Duodenal mucosa (tissue), 2 donors: ENCODE measurements around the gene PRAMEF26.
"Not testable (repeated sequence)": the region's sequence is repeated elsewhere in the genome, so short reads cannot be mapped to it uniquely, and the experiment has no call there.

Source experiments
- H3K27ac ChIP-seq: one replicate; pipeline ENCODE4 v1.7.0; 2013; ENCODE audit warnings: low read depth, low read length
- H3K27me3 ChIP-seq, 2 donors: one replicate each; pipeline ENCODE4 v1.7.0; 2013; ENCODE audit warnings: low read length in 2 of 2, control low read depth in 1 of 2; ENCODE audit not compliant: insufficient read depth in 2 of 2, control insufficient read depth in 1 of 2
- H3K36me3 ChIP-seq, 2 donors: one replicate each; pipeline ENCODE4 v1.7.0; 2013; ENCODE audit warnings: low read length in 2 of 2, control low read depth in 1 of 2; ENCODE audit not compliant: insufficient read depth in 2 of 2, control insufficient read depth in 1 of 2
- H3K4me1 ChIP-seq, 2 donors: one replicate each; pipeline ENCODE4 v1.7.0; 2013; ENCODE audit warnings: low read length in 2 of 2, control low read depth in 1 of 2; ENCODE audit not compliant: insufficient read depth in 2 of 2, control insufficient read depth in 1 of 2
- H3K4me3 ChIP-seq, 2 donors: one replicate each; pipeline ENCODE4 v1.7.0; 2013; ENCODE audit warnings: low read length in 2 of 2, low read depth in 1 of 2
- H3K9ac ChIP-seq, 2 donors: one replicate each; pipeline ENCODE4 v1.7.0; 2013; ENCODE audit warnings: low read length in 2 of 2, low read depth in 1 of 2
- H3K9me3 ChIP-seq, 2 donors: one replicate each; pipeline ENCODE4 v1.7.0; 2013; ENCODE audit warnings: low read length in 2 of 2, control low read depth in 1 of 2; ENCODE audit not compliant: control insufficient read depth in 1 of 2

Gene PRAMEF26

DNA sequence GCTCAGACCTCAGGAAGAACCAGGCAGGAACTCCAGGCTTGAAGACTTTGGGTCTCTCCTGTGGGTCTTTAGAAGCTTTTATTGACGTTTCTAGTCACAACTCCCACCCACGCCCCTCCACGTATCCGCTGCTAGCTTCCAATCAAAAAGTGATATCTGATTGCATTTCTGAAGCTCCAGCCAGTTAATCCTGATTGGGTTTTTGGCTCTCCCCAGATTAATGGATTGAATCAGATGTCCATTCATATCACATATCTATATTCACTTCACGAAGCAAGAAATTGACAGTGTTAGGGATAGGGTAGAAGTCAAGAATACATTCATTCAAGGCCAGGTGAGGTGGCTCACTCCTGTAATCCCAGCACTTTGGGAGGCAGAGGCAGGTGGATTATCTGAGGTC is at the start of gene PRAMEF26:
Gene PRAMEF26 (minus strand): TSS at position 101 of the 400 bp plus-strand sequence. CDS start 2,914 bp downstream, outside the sequence.
- H3K36me3 ChIP-seq, H3K9ac ChIP-seq, H3K4me3 ChIP-seq, H3K27me3 ChIP-seq, H3K27ac ChIP-seq, H3K9me3 ChIP-seq, H3K4me1 ChIP-seq: not testable (repeated sequence)

DNA sequence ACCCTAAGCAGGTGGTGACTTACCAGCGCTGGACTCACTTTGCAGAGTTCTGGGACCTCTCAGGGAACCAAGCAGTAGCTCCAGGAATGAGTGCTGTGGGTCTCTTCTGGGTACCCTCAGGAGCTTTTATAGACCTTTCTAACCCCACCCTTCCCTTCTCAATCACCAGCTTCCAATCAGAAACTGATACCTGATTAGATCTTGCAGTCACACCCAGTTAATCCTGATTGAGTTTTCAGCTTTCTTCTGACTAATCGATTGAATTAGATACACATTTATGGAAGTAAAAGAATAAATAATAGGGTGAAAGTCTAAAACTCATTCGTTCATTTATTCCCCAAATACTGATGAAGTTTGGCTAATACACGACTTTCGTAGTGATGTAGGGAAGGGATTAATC is 45.5 kb upstream of the PRAMEF26 start, which contains the start of gene PRAMEF13:
Gene PRAMEF13 (minus strand): TSS at position 101 of the 400 bp plus-strand sequence. CDS start 1,820 bp downstream, outside the sequence.
- not testable (repeated sequence) for H3K9ac ChIP-seq, H3K4me1 ChIP-seq

DNA sequence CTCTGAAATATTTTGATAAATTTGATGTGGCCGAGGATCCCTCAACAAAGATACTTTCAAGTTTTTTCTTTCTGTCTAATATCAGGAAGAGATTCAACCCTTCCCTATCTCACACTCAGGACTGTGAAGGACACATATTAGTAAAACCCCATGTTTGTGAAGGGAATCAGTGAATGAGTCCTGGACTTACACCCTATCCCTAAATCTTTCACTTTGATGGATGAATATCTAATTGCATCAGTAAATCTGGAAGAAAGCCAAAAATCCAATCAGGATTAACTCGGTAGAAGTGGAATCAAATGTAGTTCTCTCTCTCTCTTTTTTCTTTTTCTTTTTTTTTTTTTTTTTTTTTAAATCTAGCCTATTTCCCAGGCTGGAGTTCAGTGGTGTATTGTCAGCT is 15.7 kb upstream of the PRAMEF26 start, which contains the start of gene PRAMEF9:
Gene PRAMEF9 (plus strand): TSS at position 301 of the 400 bp plus-strand sequence. CDS start 3,433 bp downstream, outside the sequence.
- not testable (repeated sequence) for H3K27ac ChIP-seq, H3K36me3 ChIP-seq, H3K9ac ChIP-seq, H3K4me1 ChIP-seq, H3K9me3 ChIP-seq, H3K27me3 ChIP-seq, H3K4me3 ChIP-seq

More for the DNA sequence above, 45.5 kb upstream of the PRAMEF26 start, which contains the start of gene PRAMEF13:
- not testable (repeated sequence) for H3K4me3 ChIP-seq, H3K9me3 ChIP-seq, H3K36me3 ChIP-seq, H3K27me3 ChIP-seq, H3K27ac ChIP-seq

DNA sequence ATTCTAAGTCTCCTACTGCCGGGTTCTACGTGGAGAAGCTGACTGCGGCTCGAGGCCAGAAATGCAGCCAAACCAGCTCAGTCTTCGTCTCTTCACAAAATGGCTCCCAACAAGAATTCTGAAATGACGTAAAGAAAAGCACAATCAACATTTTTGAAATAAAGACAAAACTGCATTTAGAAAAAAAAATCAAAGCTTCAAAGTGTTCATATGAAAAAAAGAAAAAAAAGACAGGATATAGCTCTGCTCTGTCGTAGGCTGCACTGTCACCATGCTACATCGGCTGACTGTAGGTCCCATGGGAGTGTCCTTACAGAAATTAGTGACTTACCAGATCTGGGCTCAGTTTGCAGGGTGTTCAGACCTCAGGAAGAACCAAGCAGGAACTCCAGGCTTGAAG is 9.7 kb upstream of the PRAMEF26 start, which contains the start of gene HNRNPCL4:
Gene HNRNPCL4 (minus strand): TSS at position 101 of the 400 bp plus-strand sequence. CDS start 164 bp downstream, outside the sequence.
- H3K9ac ChIP-seq, H3K27ac ChIP-seq, H3K4me3 ChIP-seq, H3K4me1 ChIP-seq, H3K36me3 ChIP-seq, H3K9me3 ChIP-seq, H3K27me3 ChIP-seq: not testable (repeated sequence)

DNA sequence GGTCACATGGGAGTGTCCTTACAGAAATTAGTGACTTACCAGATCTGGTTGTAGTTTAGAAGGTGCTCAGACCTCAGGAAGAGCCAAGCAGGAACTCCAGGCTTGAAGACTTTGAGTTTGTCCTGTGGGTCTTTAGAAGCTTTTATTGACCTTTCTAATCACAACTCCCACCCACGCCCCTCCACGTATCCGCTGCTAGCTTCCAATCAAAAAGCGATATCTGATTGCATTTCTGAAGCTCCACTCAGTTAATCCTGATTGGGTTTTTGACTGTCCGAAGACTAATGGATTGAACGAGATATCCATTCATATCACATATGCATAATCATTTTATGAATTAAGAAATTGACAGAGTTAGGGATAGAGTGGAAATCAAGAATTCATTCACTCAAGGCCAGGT is 39.1 kb downstream of the PRAMEF26 start, which contains the start of gene HNRNPCL2:
Gene HNRNPCL2 (minus strand): TSS at position 101 of the 400 bp plus-strand sequence. CDS start 454 bp downstream, outside the sequence.
- H3K36me3 ChIP-seq, H3K4me1 ChIP-seq, H3K4me3 ChIP-seq, H3K27ac ChIP-seq, H3K27me3 ChIP-seq, H3K9ac ChIP-seq, H3K9me3 ChIP-seq: not testable (repeated sequence)
